Mesenchymal stem cell (in vitro differentiated cells and primary cell): ENCODE data around the gene ABHD12B.

ENCODE experiments used
- DNase-seq: peaks from one replicate; pipeline ENCODE4 v3.0.0-alpha.2; 2013
- H2AFZ ChIP-seq: one replicate; pipeline ENCODE4 v1.6.1; 2013; ENCODE audit warnings: low read depth, mild to moderate bottlenecking, control low read depth, inconsistent platforms, low read length, moderate library complexity
- H2AK5ac ChIP-seq: 2 replicates; pipeline ENCODE4 v1.6.1; 2013; ENCODE audit warnings: low read length, moderate library complexity, mild to moderate bottlenecking, inconsistent platforms; ENCODE audit not compliant: severe bottlenecking
- H2BK120ac ChIP-seq: one replicate; pipeline ENCODE4 v1.6.1; 2013; ENCODE audit warnings: low read depth, mild to moderate bottlenecking, inconsistent platforms, low read length, moderate library complexity
- H2BK12ac ChIP-seq, 2 experiments: one replicate each; pipeline ENCODE4 v1.6.1; 2013; ENCODE audit warnings: inconsistent platforms in 2 of 2, low read length in 2 of 2, mild to moderate bottlenecking in 2 of 2, moderate library complexity in 2 of 2, control low read depth in 1 of 2
- H2BK15ac ChIP-seq: one replicate; pipeline ENCODE4 v1.6.1; 2013; ENCODE audit warnings: mild to moderate bottlenecking, low read depth, inconsistent platforms; ENCODE audit not compliant: poor library complexity, severe bottlenecking
- H2BK5ac ChIP-seq: 2 replicates; pipeline ENCODE4 v1.6.1; 2013; ENCODE audit warnings: low read depth, mild to moderate bottlenecking, low read length, control low read depth, inconsistent platforms; ENCODE audit not compliant: poor library complexity, severe bottlenecking
- H3K14ac ChIP-seq, 2 experiments: one replicate each; pipeline ENCODE4 v1.6.1; 2013; ENCODE audit warnings: inconsistent platforms in 2 of 2, low read length in 2 of 2, control low read depth in 1 of 2, mild to moderate bottlenecking in 1 of 2, moderate library complexity in 1 of 2
- H3K18ac ChIP-seq, 2 experiments: one replicate each; pipeline ENCODE4 v1.6.1; 2013; ENCODE audit warnings: inconsistent platforms in 2 of 2, low read length in 2 of 2, control low read depth in 1 of 2, low read depth in 1 of 2, mild to moderate bottlenecking in 1 of 2
- H3K23ac ChIP-seq, 2 experiments: one replicate each; pipeline ENCODE4 v1.6.1; 2013; ENCODE audit warnings: inconsistent platforms in 2 of 2, low read length in 2 of 2, mild to moderate bottlenecking in 2 of 2, moderate library complexity in 2 of 2, control low read depth in 1 of 2
- H3K27ac ChIP-seq: 2 replicates; pipeline ENCODE4 v1.5.1; 2013; ENCODE audit warnings: mild to moderate bottlenecking, moderate library complexity, low read length, control low read depth, inconsistent platforms; ENCODE audit not compliant: poor library complexity, severe bottlenecking
- H3K27me3 ChIP-seq, 2 experiments: 2 replicates each; pipeline versions ENCODE4 v1.6.1 to v1.7.0; 2013; ENCODE audit warnings: low read length in 2 of 2, mild to moderate bottlenecking in 2 of 2, moderate library complexity in 2 of 2, control low read depth in 1 of 2, inconsistent platforms in 1 of 2; ENCODE audit not compliant: control insufficient read depth in 1 of 2, insufficient read depth in 1 of 2
- H3K36me3 ChIP-seq, 2 experiments: 2 replicates each; pipeline versions ENCODE4 v1.6.1 to v1.7.0; 2013; ENCODE audit warnings: low read length in 2 of 2, control low read depth in 1 of 2, inconsistent platforms in 1 of 2, low read depth in 1 of 2, mild to moderate bottlenecking in 1 of 2; ENCODE audit not compliant: insufficient read depth in 2 of 2, control insufficient read depth in 1 of 2
- H3K4ac ChIP-seq, 2 experiments: one replicate each; pipeline ENCODE4 v1.6.1; 2013; ENCODE audit warnings: inconsistent platforms in 2 of 2, low read length in 2 of 2, mild to moderate bottlenecking in 2 of 2, moderate library complexity in 2 of 2, control low read depth in 1 of 2, low read depth in 1 of 2
- H3K4me1 ChIP-seq: 2 replicates; pipeline ENCODE4 v1.6.1; 2013; ENCODE audit warnings: low read depth, low read length, control low read depth; ENCODE audit not compliant: control insufficient read depth, insufficient read depth
- H3K4me2 ChIP-seq: 2 replicates; pipeline ENCODE4 v1.6.1; 2013; ENCODE audit warnings: low read length, mild to moderate bottlenecking, inconsistent platforms; ENCODE audit not compliant: poor library complexity, severe bottlenecking
- H3K4me3 ChIP-seq, 2 experiments: 2 replicates each; pipeline versions ENCODE4 v1.5.1 to v1.7.0; 2013; ENCODE audit warnings: low read length in 2 of 2, mild to moderate bottlenecking in 2 of 2, control low read depth in 1 of 2, low read depth in 1 of 2; ENCODE audit not compliant: insufficient read depth in 1 of 2
- H3K79me1 ChIP-seq: replicated peaks from 2 replicates; pipeline ENCODE4 v1.6.1; 2013; ENCODE audit warnings: mild to moderate bottlenecking, control low read depth, low read length, inconsistent platforms; ENCODE audit not compliant: poor library complexity, severe bottlenecking
- H3K9ac ChIP-seq: 2 replicates; pipeline ENCODE4 v1.7.0; 2013; ENCODE audit warnings: mild to moderate bottlenecking, low read length, moderate library complexity
- H3K9me3 ChIP-seq: 2 replicates; pipeline ENCODE4 v1.7.0; 2013; ENCODE audit warnings: mild to moderate bottlenecking, low read length; ENCODE audit not compliant: control insufficient read depth
- H4K8ac ChIP-seq: one replicate; pipeline ENCODE4 v1.6.1; 2013; ENCODE audit warnings: inconsistent platforms, mild to moderate bottlenecking, low read length, moderate library complexity
- H4K91ac ChIP-seq: one replicate; pipeline ENCODE4 v1.6.1; 2013; ENCODE audit warnings: mild to moderate bottlenecking, low read length, inconsistent platforms
- WGBS: methylation state at CpG from one replicate; pipeline ENCODE4 v1.1.7; 2013; ENCODE audit warnings: mixed read lengths; 5-methylcytosine and 5-hydroxymethylcytosine counted together

The ABHD12B gene

GRCh38 chr14:50823762-50824636 lies 47.9 kb upstream of the ABHD12B start:
- no peak overlapping the region for H2BK120ac ChIP-seq
- no peak overlapping the region for H2AK5ac ChIP-seq
- peak overlapping the region; percentile 71 for H3K9ac ChIP-seq
- peaks cover 6 to 14% of the 10 kb centered on the region in 2 experiments for H3K36me3 ChIP-seq
- H3K9me3 ChIP-seq, result no peaks in the 10 kb centered on the region
- DNase-seq, result no peak
- no peak overlapping the region for H3K18ac ChIP-seq
- peak overlapping the region; percentile 64 for H3K27ac ChIP-seq
- peak overlapping the region; percentile 35 for H3K4me2 ChIP-seq
- no peaks in the 10 kb centered on the region for H3K27me3 ChIP-seq
- peak overlapping the region in 1 of 2 experiments; percentile 62 for H3K4me3 ChIP-seq
- H3K14ac ChIP-seq, result no peak overlapping the region
- no peak overlapping the region for H2BK5ac ChIP-seq
- H4K91ac ChIP-seq, result no peak overlapping the region
- no peak overlapping the region for H3K23ac ChIP-seq
- WGBS, result 63% methylated on average over 8 of the region's 10 CpGs
- H3K4ac ChIP-seq, result no peak overlapping the region
- peaks cover 34% of the 10 kb centered on the region for H3K79me1 ChIP-seq
- no peak overlapping the region for H2BK12ac ChIP-seq
- no peak overlapping the region for H2AFZ ChIP-seq
- H2BK15ac ChIP-seq, result no peak overlapping the region
- H3K4me1 ChIP-seq, result peaks cover 13% of the 10 kb centered on the region
- H4K8ac ChIP-seq, result no peak overlapping the region

- Histone ChIP-seq H3K4me1 (peaks cover 13% of the 10 kb centered on the region), H2AFZ (no peak overlapping the region), H3K27ac (no peak overlapping the region), H2BK5ac (no peak overlapping the region), H4K91ac (no peak overlapping the region), H3K9ac (no peak overlapping the region), H3K4me3 (no peak overlapping the region), H3K27me3 (no peaks in the 10 kb centered on the region), H2BK120ac (no peak overlapping the region), H3K14ac (no peak overlapping the region), H2AK5ac (no peak overlapping the region), H3K4me2 (no peak overlapping the region), H3K18ac (no peak overlapping the region), H2BK12ac (no peak overlapping the region), H3K23ac (no peak overlapping the region), H3K36me3 (peaks cover 6 to 10% of the 10 kb centered on the region in 2 experiments), H3K4ac (no peak overlapping the region), H3K9me3 (no peaks in the 10 kb centered on the region), H2BK15ac (no peak overlapping the region), H3K79me1 (peaks cover 31% of the 10 kb centered on the region), H4K8ac (no peak overlapping the region)
- DNase-seq, result no peak
- WGBS, result 100% methylated on average over 1 of the region's 1 CpG
Measured at GRCh38 chr14:50825307-50825706, 46.5 kb upstream of the ABHD12B start.

- Histone ChIP-seq H3K4ac (no peak overlapping the region), H2AFZ (no peak overlapping the region), H3K18ac (no peak overlapping the region), H3K36me3 (peaks cover 4 to 6% of the 10 kb centered on the region in 2 experiments), H3K4me2 (no peak overlapping the region), H4K91ac (no peak overlapping the region), H3K14ac (no peak overlapping the region), H4K8ac (no peak overlapping the region), H3K4me1 (peaks cover 13% of the 10 kb centered on the region), H3K4me3 (no peak overlapping the region), H3K9ac (no peak overlapping the region), H2BK12ac (no peak overlapping the region), H3K27ac (no peak overlapping the region), H3K9me3 (no peaks in the 10 kb centered on the region), H3K23ac (no peak overlapping the region), H2BK15ac (no peak overlapping the region), H3K79me1 (peaks cover 26% of the 10 kb centered on the region), H2BK120ac (no peak overlapping the region), H2AK5ac (no peak overlapping the region), H3K27me3 (no peaks in the 10 kb centered on the region), H2BK5ac (no peak overlapping the region)
- WGBS, result 96% methylated on average over 8 of the region's 8 CpGs
- DNase-seq, result no peak
Measured at GRCh38 chr14:50826681-50827080, 45.2 kb upstream of the ABHD12B start.

GRCh38 chr14:50828721-50829488 lies 42.9 kb upstream of the ABHD12B start:
- Histone ChIP-seq H3K14ac (no peak overlapping the region), H3K9me3 (no peaks in the 10 kb centered on the region), H2BK5ac (no peak overlapping the region), H2BK12ac (no peak overlapping the region), H3K36me3 (peaks cover 0 to 6% of the 10 kb centered on the region in 2 experiments), H3K4me1 (peaks cover 3% of the 10 kb centered on the region), H3K4me2 (peak overlapping the region; percentile 36), H3K4me3 (peak overlapping the region in 1 of 2 experiments; percentile 92), H4K8ac (no peak overlapping the region), H2BK15ac (no peak overlapping the region), H3K18ac (no peak overlapping the region), H3K27me3 (no peaks in the 10 kb centered on the region), H3K9ac (peak overlapping the region; percentile 78), H3K27ac (no peak overlapping the region), H3K79me1 (peaks cover 19% of the 10 kb centered on the region), H2BK120ac (no peak overlapping the region), H2AK5ac (no peak overlapping the region), H3K23ac (no peak overlapping the region), H2AFZ (no peak overlapping the region), H3K4ac (no peak overlapping the region), H4K91ac (no peak overlapping the region)
- whole genome bisulfite sequencing, result 40% methylated on average over 10 of the region's 10 CpGs
- DNase-seq, result no peak
